Endothelial cell (in vitro differentiated cells): ENCODE measurements around the gene GPN1. TPM values are rescaled to one million over a fixed set of nuclear protein-coding genes. Genes with fewer than 3 reads are reported as not detected.
"Not testable (repeated sequence)": the region's sequence is repeated elsewhere in the genome, so short reads cannot be mapped to it uniquely, and the experiment has no call there.

ENCODE experiments used
- DNase-seq: peaks from one replicate; pipeline ENCODE4 v3.0.0; 2021; ENCODE audit warnings: low spot score
- H3K27ac Mint-ChIP-seq: one replicate; pipeline ENCODE4 v1.8.0; 2021; ENCODE audit warnings: mixed read lengths, inconsistent platforms; ENCODE audit not compliant: unreplicated experiment
- H3K27me3 Mint-ChIP-seq: one replicate; pipeline ENCODE4 v1.8.0; 2021; ENCODE audit warnings: mild to moderate bottlenecking, moderate library complexity, mixed read lengths, inconsistent platforms; ENCODE audit not compliant: unreplicated experiment
- H3K36me3 Mint-ChIP-seq: one replicate; pipeline ENCODE4 v1.8.0; 2021; ENCODE audit warnings: mild to moderate bottlenecking, low read depth, mixed read lengths, inconsistent platforms; ENCODE audit not compliant: unreplicated experiment
- H3K4me1 Mint-ChIP-seq: one replicate; pipeline ENCODE4 v1.8.0; 2021; ENCODE audit warnings: mild to moderate bottlenecking, mixed read lengths, inconsistent platforms; ENCODE audit not compliant: unreplicated experiment
- H3K4me3 Mint-ChIP-seq: one replicate; pipeline ENCODE4 v1.8.0; 2021; ENCODE audit warnings: mild to moderate bottlenecking, mixed read lengths, inconsistent platforms; ENCODE audit not compliant: unreplicated experiment
- H3K9me3 Mint-ChIP-seq: one replicate; pipeline ENCODE4 v1.8.0; 2021; ENCODE audit warnings: mixed read lengths, inconsistent platforms; ENCODE audit not compliant: unreplicated experiment
- total RNA-seq: library from RNA; stranded (reverse); fragmentation: NEBNext Ultra II Directional; extraction: Animal tissue kit (Norgen Biotek cat#: 25700); gene quantifications from one replicate; pipeline ENCODE4 v1.2.1, GENCODE V29; 2021; ENCODE audit not compliant: unreplicated experiment
- TF ChIP-seq, protein P1 (sequence below): fragments of 200-600 bp; sonication (generic); IDR thresholded peaks from one replicate; pipeline ENCODE4 v1.5.0; 2021; ENCODE audit warnings: antibody characterized with exemption; ENCODE audit not compliant: unreplicated experiment

The GPN1 gene
- total RNA-seq, 1 donor from 2014 or later, result 39.7 TPM

- DNase-seq, result no peak
- Mint-ChIP-seq H3K36me3 (peaks cover 23% of the 10 kb centered on the region), H3K9me3 (no peaks in the 10 kb centered on the region), H3K4me3 (no peak overlapping the region), H3K4me1 (peaks cover 17% of the 10 kb centered on the region), H3K27ac (peak overlapping the region; percentile 96), H3K27me3 (no peaks in the 10 kb centered on the region)
- TF ChIP-seq, protein P1, sequence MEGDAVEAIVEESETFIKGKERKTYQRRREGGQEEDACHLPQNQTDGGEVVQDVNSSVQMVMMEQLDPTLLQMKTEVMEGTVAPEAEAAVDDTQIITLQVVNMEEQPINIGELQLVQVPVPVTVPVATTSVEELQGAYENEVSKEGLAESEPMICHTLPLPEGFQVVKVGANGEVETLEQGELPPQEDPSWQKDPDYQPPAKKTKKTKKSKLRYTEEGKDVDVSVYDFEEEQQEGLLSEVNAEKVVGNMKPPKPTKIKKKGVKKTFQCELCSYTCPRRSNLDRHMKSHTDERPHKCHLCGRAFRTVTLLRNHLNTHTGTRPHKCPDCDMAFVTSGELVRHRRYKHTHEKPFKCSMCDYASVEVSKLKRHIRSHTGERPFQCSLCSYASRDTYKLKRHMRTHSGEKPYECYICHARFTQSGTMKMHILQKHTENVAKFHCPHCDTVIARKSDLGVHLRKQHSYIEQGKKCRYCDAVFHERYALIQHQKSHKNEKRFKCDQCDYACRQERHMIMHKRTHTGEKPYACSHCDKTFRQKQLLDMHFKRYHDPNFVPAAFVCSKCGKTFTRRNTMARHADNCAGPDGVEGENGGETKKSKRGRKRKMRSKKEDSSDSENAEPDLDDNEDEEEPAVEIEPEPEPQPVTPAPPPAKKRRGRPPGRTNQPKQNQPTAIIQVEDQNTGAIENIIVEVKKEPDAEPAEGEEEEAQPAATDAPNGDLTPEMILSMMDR, result no peak
These were observed 685 bp upstream of the GPN1 start for GRCh38 chr2:27627963-27628766.

DNA sequence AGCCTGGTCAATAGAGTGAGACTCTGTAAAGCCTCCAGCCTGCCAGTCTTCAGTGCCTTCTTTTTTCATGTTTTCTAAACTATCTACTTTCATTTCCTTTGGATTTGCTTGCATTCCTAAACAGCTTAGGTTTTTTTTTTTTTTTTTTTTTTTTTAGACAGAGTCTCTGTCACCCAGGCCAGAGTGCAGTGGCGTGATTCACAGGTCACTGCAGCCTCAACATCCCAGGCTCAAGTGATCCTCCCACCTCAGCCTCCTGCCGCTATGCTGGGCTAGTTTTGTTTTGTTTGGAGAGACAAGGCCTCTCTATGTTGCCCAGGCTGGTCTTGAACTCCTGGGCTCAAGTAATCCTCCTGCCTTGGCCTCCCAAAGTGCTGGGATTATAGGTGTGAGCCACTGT lies 1.4 kb downstream of the GPN1 start:
- peaks cover 17% of the 10 kb centered on the region for H3K4me1 Mint-ChIP-seq
- not testable (repeated sequence) for DNase-seq, H3K27ac Mint-ChIP-seq, H3K9me3 Mint-ChIP-seq, H3K4me3 Mint-ChIP-seq, H3K27me3 Mint-ChIP-seq
- H3K36me3 Mint-ChIP-seq, result peaks cover 29% of the 10 kb centered on the region

GRCh38 chr2:27634291-27634690 lies 5.4 kb downstream of the GPN1 start:
- Mint-ChIP-seq H3K27me3 (no peaks in the 10 kb centered on the region), H3K36me3 (peaks cover 38% of the 10 kb centered on the region), H3K4me1 (no peaks in the 10 kb centered on the region), H3K27ac (no peak overlapping the region), H3K4me3 (no peak overlapping the region), H3K9me3 (no peaks in the 10 kb centered on the region)
- TF ChIP-seq, protein P1, result no peak
- DNase-seq, result no peak

- DNase-seq, result no peak
- peaks cover 39% of the 10 kb centered on the region for H3K36me3 Mint-ChIP-seq
- H3K27me3 Mint-ChIP-seq, result no peaks in the 10 kb centered on the region
- TF ChIP-seq, protein P1, result no peak
- no peaks in the 10 kb centered on the region for H3K9me3 Mint-ChIP-seq
- no peak overlapping the region for H3K4me3 Mint-ChIP-seq
- H3K27ac Mint-ChIP-seq, result no peak overlapping the region
- H3K4me1 Mint-ChIP-seq, result no peaks in the 10 kb centered on the region
These were observed 7.9 kb downstream of the GPN1 start for GRCh38 chr2:27636766-27637165.

DNA sequence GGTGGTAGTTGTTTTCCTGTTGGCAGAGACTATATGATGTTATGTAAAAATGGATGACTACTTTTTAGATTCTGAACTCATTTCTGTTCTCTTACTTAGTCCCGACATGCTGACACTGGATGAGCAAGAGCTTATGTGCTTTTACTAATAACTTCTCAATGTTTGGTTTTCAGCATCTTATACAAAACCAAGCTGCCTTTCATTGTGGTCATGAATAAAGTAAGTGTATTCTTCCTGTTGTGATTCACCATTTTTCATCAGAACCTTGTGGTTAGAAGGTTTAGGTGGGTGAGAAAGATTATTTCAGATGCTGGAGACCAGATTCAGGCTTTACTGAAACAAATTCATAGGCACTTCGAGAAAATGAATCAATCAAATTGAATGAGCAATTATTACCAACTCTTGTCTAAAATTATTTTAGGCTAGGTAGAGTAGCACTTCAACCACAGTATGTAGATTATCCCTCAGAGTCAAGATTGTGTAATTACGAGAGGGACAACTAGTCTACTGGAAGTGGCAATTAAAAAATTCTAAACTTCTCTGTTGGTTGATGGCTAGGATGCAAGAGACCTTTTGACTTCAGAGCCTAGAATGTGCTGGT lies 9.3 kb downstream of the GPN1 start:
- Mint-ChIP-seq H3K4me1 (no peaks in the 10 kb centered on the region), H3K27me3 (no peaks in the 10 kb centered on the region), H3K9me3 (no peaks in the 10 kb centered on the region), H3K36me3 (peaks cover 41% of the 10 kb centered on the region), H3K4me3 (peak overlapping the region; percentile 63), H3K27ac (no peak overlapping the region)
- TF ChIP-seq, protein P1, result no peak
- DNase-seq, result no peak
